Embryonic facial prominence (tissue), 1 donor: ENCODE data around the gene GJB3.
"Not testable (repeated sequence)": the region's sequence is repeated elsewhere in the genome, so short reads cannot be mapped to it uniquely, and the experiment has no call there.

Source experiments
- DNase-seq: peaks from one replicate; pipeline ENCODE4 v3.0.0-alpha.2; 2016; ENCODE audit errors: extremely low spot score

Gene GJB3

DNA sequence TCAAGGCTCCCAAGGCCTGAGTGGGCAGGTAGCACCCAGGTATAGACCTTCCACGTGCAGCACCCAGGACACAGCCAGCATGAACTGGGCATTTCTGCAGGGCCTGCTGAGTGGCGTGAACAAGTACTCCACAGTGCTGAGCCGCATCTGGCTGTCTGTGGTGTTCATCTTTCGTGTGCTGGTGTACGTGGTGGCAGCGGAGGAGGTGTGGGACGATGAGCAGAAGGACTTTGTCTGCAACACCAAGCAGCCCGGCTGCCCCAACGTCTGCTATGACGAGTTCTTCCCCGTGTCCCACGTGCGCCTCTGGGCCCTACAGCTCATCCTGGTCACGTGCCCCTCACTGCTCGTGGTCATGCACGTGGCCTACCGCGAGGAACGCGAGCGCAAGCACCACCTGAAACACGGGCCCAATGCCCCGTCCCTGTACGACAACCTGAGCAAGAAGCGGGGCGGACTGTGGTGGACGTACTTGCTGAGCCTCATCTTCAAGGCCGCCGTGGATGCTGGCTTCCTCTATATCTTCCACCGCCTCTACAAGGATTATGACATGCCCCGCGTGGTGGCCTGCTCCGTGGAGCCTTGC, 19.7 kb upstream of the GJB3 start:
- no peak for DNase-seq

DNA sequence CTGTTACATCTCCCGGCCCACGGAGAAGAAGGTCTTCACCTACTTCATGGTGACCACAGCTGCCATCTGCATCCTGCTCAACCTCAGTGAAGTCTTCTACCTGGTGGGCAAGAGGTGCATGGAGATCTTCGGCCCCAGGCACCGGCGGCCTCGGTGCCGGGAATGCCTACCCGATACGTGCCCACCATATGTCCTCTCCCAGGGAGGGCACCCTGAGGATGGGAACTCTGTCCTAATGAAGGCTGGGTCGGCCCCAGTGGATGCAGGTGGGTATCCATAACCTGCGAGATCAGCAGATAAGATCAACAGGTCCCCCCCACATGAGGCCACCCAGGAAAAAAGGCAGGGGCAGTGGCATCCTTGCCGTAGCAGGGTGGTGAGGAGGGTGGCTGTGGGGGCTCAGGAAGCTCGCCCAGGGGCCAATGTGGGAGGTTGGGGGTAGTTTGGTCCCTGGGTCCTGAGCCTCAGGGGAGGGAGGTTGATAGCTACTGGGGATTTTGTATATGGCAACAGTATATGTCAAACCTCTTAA, 19.2 kb upstream of the GJB3 start:
- no peak for DNase-seq

DNA sequence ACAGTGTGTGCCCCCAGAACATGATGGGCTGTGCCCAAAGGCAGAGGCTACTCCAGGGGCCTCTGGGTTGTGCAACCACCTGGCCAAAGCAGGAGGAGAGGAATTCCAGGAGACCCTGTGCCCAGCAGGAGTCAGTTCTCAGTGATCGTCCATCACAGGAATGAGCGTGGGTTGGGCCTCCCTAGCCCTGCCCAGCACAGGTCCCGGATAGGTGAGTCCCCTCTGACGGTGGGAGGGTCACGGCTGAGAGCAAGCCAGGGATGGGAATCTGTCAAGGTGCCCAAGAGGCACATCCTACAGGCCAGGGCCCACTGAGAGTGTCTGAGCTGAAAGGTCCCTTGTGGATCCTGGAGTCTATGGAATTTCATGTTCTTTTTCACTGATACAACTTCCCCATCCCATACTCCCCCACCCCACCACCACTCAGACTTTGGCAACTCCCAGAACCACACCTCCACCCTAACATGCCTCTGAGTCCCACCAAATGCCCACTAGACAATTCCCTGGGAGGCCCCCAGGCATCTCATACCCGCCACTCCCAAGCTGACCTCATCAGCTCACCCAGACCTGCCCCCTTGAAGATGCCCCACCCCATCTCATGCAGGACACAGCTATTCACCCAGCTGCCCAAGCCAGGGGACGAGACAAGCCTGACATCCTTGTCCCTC, 18.4 kb upstream of the GJB3 start:
- DNase-seq = no peak

DNA sequence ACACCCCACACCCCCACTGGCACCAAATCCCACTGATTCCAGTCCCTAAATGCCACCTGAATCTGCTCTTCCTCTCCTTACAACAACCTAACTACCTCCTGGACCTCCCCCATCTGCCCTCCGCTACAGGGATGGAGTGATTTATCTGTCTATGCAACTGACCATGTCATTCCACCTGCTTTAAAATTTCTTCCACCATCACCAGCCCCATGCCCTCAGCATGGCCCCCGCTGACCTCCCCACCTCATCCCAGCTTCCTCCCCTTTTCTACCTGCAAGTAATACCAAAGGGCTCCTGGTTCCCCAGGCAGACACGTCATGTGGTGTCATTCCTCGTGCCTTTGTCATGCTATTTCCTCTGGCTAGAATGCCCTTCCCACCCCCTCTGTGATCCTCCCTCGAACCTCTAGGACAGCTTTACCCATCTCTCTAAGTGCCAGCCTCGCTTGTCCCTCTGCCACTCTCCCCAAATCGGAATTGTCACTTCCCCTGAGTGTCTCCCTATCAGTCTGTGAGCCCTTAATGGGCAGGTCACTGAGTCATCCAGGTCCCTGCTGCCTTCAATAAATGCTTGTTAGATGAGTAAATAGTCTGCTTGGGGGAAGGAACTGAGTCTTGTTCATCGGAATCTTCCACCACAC, 17.8 kb upstream of the GJB3 start:
- DNase-seq = no peak

DNA sequence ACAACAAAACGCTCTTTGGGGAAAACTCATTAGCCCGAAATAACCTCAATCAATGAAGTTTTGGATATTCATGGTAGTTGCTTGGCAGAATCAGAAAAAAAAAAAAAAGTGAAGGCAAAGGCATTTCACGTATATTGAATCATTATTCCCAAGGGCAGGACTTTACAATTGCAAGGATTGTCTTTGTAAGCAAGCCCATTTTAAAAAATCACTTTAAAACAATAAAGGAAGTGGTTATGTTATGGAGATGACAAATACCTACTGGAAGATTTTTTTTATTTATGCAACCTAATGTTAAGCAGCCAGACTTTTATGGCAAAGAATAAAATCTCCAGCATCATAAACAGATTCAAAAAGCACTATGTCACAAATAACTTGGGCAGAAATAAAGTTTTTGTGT, 12.2 kb upstream of the GJB3 start:
- DNase-seq = no peak

DNA sequence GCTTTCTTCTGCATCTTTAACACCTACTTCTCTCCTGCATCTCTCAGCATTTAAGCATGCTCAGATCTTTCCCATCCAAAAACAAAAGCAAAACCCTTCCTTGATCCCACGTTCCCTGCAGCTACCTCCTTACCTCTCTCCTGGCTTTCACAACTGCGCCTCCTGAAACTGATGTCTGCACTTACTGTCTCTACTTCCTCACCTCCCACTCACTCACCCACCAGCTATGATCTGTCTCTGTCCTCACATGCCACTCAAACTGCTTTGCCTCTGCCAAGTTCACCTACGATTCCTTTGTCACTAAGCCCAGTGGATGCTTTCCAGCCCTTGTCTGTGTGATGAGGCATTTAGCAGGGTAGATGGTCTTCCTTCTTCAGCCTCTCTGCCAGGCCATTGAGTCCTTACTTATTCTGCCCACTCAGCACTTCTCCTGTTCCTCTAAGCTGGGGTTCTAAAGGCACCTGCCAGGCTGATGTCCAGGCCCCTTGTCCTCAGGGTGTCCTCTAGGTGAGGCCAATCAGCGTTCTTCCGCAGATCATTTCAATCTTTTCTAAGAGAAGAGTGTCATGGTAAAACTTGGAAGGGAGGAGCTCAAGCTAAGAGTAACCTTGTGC, 10.0 kb upstream of the GJB3 start:
- no peak for DNase-seq

DNA sequence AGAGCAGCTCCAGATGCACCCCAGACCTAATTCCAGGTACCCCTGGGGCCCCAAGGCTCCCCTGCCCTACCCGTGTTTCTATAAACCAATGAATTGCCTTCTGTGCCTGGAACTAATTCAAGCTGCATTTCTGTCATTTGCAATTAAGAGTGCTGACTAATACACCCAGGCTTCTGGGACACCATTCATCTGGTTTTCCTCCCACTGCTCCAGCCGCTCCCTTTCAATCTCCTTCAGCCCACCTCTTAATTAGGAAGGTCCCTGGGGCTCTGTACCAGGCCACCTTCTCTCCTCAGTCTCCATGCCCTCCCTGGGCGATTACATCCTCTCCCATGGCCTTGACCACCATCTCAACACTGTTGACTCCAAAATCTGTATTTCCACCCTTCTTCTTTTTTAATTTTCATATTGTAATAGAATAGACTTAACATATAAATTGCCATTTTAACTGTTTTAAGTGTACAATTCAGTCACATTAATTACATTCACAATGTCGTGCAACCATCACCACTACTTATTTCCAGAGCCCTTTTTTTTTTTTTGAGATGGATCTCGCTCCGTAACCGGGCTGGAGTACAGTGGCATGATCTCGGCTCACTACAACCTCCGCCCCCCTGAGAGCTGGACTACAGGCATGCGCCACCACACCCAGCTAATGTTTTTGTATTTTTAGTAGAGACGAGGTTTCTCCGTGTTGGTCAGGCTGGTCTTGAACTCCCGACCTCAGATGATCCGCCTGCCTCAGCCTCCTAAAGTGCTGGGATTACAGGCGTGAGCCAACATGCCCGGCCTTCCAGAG, 9.2 kb upstream of the GJB3 start:
- DNase-seq = no peak

DNA sequence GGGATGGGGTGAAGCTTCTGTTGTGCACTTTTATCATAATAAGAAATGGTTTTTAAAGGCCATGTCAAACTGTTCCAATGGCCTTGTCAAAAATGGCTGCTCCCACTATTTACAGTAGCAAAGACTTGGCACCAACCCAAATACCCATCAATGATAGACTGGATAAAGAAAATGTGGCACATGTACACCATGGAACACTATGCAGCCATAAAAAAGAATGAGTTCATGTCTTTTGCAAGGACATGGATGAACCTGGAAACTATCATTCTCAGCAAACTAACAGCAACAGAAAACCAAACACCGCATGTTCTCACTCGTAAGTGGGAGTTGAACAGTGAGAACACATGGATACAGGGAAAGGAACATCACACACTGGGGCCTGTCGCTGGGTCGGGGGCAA, 7.9 kb upstream of the GJB3 start:
- not testable (repeated sequence) for DNase-seq

DNA sequence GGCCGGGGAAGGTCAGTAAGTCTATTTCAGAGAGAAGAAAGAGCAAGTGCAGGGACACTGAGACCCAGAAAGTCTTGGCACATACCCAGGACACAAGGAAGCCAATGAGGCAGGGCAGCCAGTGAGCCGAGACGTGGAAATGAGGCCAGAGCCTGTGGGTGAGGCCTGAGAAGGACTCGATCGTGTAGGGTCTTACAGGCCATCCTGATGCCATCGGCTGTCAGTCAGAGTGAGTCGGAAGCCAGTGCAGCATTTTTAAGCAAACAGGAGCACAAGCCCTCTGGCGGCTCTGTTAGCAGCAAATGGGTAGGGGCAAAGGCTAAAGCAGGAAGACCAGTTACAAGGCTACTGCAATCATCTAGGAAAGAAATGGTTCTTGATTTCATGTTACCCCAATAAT, 6.1 kb upstream of the GJB3 start:
- no peak for DNase-seq

DNA sequence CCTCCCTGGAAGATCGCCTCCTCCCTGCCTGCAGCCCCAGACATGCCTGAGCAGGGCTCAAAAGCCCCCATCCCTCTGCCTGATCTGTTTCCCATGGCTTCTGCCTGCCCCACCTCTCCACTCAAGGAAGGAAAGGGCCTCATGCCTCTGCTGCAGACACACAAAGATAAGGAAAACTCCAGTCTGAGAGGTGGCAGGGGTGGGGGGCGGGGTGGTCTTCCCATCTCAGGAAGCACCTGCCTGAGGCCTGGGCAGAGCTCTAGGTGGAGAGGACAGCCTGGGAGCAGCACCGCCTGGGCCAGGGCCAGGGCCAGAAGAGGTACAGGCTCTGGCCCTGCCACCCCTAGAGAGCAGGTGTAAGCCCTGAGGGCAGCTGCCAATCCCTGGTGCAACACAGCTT, 4.1 kb upstream of the GJB3 start:
- no peak for DNase-seq

DNA sequence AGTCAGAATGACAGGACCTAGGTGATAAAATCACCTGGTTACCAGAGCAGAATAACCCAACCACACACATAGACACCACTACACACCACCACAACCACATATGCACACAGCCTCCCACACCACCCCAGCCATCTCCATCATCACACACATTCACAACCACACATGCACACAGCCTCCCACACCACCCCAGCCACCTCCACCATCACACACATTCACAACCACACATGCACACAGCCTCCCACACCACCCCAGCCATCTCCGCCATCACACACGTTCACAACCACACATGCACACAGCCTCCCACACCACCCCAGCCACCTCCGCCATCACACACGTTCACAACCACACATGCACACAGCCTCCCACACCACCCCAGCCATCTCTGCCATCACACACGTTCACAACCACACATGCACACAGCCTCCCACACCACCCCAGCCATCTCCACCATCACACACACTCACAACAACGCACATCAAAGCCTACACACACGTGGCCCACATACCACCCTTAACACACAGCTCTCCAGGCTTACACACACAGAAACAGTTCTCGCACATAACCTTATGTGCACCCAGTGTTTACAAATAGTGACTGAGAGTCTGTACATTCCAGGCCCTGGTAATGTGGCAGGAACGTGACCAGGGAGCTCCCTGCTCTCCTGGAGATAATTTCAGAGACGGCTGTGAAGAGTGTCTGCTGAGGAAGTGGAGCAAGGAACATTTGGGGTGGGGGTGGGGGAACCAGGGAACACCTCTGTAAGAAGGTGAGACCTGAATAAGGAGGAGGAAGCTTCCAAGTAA, 3.3 kb upstream of the GJB3 start:
- DNase-seq = no peak

DNA sequence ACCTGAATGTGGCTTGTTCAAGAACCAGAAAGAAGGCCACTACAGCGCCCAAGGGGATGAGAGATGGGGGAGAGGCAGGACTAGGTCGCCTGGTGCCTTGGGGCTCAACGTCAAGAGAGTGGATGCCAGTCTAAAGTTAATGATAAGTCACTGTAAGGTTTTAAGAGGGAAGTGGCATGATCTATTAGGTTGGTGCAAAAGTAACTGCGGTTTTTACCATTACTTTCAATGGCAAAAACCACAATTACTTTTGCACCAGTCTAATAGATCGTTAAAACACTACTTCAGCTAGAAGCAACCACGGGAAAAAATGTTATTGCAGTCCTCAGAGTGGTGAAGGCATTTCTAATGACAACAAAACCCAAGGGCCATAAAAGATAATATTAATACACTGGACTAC, 2.6 kb upstream of the GJB3 start:
- no peak for DNase-seq

DNA sequence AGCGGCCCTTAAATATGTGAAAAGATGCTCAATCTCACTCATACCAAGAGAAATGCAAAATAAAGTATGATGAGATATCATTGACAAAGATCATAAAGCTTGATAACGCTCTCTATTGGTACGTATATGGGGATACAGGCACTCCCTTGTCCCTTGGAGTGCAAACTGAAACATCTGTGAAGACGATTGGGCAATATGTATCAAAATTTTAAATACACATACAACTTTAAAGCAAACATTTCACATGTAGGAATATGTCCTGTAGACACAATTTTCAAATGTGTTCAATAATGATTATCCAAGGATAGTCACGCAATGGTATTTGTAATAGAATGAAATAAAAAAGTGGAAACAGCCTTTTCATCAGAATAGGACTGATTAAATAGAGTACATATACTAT, 2.0 kb upstream of the GJB3 start:
- DNase-seq = no peak

DNA sequence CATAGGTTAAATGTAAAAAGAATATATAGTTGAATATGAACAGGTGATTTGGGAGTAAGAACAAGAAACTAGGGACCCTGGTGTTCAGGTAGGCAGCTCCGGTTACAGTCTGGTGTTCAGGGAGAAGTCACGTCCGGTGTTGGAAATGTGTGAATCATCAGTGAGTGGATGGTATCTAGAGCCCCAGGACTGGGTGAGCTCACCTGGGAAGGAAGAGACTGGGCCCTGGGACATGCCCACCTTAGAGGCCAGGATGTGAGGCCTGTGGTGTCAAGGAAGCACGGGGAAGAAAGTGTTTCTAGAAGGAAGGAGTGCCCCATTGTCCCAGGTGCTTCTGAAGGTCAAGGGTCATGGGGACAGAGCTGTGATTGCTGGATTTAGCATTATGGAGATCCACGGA, 1.5 kb upstream of the GJB3 start:
- no peak for DNase-seq

DNA sequence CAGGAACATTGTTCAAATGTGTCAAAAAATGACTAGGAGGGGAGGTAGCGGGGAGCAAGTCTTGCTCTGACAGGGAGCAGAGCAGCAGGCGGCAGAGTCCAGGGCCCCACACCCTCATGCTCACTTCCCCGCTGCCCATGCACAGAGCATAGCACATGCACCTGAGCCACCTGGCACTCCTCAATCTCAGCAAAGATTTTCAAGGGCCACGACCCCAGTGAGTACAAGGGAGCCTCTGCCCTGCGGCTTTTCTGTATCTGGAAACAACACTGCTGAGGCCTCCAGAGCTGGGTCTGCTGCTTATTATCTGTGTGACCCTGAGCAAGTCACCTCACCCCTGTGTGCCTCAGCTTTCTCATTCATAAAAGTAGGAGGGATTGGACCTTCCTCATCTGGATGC, 1.1 kb upstream of the GJB3 start:
- no peak for DNase-seq

DNA sequence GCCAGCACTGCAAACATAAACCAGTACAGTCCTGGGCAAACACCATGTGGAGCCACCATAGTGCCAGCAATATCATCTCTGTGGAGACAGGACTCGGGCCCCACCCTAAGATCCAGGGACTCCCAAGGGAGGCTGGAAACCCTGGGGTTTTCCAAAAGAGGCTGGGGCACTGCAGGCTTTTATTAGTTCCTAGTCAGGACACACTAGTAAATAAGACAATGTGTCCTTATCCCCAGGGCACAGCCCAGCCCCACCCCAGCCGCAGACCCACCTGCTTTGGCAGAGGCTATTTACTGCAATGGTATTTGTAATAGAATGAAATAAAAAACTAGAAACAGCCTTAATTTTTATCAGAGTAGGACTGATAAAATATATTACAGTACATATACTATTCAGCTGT, 486 bp upstream of the GJB3 start:
- DNase-seq = no peak

DNA sequence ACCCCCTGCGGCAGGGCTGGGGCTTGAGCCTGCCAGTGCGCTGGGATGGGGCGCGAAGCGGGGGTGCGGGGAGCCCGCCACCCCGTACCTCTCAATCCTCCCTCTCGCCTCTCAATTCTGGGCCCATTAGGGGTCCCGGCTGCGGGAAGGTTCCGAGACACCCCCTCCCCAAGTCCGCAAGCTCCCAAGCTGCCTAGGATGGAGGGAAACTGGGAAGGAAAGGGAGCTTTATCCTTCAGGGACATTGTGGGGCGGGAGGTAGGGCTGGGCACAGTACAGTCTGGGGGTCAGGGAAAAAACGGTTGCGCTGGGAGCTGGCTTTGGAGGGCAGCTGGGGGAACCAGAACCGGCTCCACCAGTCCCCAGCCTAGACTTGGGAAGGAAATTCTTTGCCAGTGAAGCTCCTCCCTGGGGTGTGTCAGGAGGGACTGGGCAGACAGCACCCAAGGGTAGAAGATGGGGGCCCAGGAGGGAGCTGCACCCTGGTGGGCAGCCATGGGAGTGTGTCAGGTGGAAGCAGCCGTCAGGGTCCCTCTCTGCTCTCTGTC, 904 bp downstream of the GJB3 start:
- no peak for DNase-seq

DNA sequence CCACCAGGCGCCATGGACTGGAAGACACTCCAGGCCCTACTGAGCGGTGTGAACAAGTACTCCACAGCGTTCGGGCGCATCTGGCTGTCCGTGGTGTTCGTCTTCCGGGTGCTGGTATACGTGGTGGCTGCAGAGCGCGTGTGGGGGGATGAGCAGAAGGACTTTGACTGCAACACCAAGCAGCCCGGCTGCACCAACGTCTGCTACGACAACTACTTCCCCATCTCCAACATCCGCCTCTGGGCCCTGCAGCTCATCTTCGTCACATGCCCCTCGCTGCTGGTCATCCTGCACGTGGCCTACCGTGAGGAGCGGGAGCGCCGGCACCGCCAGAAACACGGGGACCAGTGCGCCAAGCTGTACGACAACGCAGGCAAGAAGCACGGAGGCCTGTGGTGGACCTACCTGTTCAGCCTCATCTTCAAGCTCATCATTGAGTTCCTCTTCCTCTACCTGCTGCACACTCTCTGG, 3.8 kb downstream of the GJB3 start:
- DNase-seq = no peak

DNA sequence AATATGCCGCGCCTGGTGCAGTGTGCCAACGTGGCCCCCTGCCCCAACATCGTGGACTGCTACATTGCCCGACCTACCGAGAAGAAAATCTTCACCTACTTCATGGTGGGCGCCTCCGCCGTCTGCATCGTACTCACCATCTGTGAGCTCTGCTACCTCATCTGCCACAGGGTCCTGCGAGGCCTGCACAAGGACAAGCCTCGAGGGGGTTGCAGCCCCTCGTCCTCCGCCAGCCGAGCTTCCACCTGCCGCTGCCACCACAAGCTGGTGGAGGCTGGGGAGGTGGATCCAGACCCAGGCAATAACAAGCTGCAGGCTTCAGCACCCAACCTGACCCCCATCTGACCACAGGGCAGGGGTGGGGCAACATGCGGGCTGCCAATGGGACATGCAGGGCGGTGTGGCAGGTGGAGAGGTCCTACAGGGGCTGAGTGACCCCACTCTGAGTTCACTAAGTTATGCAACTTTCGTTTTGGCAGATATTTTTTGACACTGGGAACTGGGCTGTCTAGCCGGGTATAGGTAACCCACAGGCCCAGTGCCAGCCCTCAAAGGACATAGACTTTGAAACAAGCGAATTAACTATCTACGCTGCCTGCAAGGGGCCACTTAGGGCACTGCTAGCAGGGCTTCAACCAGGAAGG, 4.3 kb downstream of the GJB3 start:
- no peak for DNase-seq

DNA sequence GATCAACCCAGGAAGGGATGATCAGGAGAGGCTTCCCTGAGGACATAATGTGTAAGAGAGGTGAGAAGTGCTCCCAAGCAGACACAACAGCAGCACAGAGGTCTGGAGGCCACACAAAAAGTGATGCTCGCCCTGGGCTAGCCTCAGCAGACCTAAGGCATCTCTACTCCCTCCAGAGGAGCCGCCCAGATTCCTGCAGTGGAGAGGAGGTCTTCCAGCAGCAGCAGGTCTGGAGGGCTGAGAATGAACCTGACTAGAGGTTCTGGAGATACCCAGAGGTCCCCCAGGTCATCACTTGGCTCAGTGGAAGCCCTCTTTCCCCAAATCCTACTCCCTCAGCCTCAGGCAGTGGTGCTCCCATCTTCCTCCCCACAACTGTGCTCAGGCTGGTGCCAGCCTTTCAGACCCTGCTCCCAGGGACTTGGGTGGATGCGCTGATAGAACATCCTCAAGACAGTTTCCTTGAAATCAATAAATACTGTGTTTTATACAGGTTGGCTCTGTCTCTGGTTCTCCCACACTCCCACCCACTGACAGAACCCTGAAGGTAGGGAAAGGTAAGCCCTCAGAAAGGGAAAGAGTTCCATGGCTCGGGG, 5.0 kb downstream of the GJB3 start:
- DNase-seq = no peak
